Stimulated activated naive B cell treated with anti-CD40 and anti-IgM and Interleukin-4, amounts not matched to agents 10 μg/mL and 1 μg/mL and 100 μg/mL, for 72 hours (primary cell): ENCODE measurements around the gene GSK3B.
A peak's percentile ranks its signal among the peaks of the same experiment; 100 is the strongest.
"Not testable (repeated sequence)": the region's sequence is repeated elsewhere in the genome, so short reads cannot be mapped to it uniquely, and the experiment has no call there.

ENCODE experiments used
- ATAC-seq, 2 donors: fragments of 150-1000 bp; cut with Tn5 transposase; replicated peaks; 2 replicates each; pipeline ENCODE4 v1.10.0; 2021; ENCODE audit warnings: moderate library complexity in 1 of 2
- DNase-seq: peaks from one replicate; pipeline ENCODE4 v3.0.0; 2021
- H3K27ac Mint-ChIP-seq: one replicate; pipeline ENCODE4 v1.8.0; 2022; ENCODE audit warnings: mild to moderate bottlenecking, mixed read lengths
- H3K27me3 Mint-ChIP-seq, 2 donors: one replicate each; pipeline ENCODE4 v1.8.0; 2022; ENCODE audit warnings: mixed read lengths in 2 of 2
- H3K36me3 Mint-ChIP-seq, 2 donors: one replicate each; pipeline ENCODE4 v1.8.0; 2022; ENCODE audit warnings: mixed read lengths in 2 of 2, mild to moderate bottlenecking in 1 of 2
- H3K4me1 Mint-ChIP-seq, 2 donors: one replicate each; pipeline ENCODE4 v1.8.0; 2022; ENCODE audit warnings: mixed read lengths in 2 of 2, mild to moderate bottlenecking in 1 of 2
- H3K4me3 Mint-ChIP-seq, 2 donors: one replicate each; pipeline ENCODE4 v1.8.0; 2022; ENCODE audit warnings: mild to moderate bottlenecking in 2 of 2, mixed read lengths in 2 of 2, moderate library complexity in 1 of 2
- H3K9me3 Mint-ChIP-seq, 2 donors: one replicate each; pipeline ENCODE4 v1.8.0; 2022; ENCODE audit warnings: mixed read lengths in 2 of 2, mild to moderate bottlenecking in 1 of 2

The GSK3B gene

GRCh38 chr3:120031561-120031960 lies 62.7 kb downstream of the GSK3B start:
- no peak for ATAC-seq
- peaks cover 22 to 39% of the 10 kb centered on the region in 2 donors for H3K4me1 Mint-ChIP-seq

DNA sequence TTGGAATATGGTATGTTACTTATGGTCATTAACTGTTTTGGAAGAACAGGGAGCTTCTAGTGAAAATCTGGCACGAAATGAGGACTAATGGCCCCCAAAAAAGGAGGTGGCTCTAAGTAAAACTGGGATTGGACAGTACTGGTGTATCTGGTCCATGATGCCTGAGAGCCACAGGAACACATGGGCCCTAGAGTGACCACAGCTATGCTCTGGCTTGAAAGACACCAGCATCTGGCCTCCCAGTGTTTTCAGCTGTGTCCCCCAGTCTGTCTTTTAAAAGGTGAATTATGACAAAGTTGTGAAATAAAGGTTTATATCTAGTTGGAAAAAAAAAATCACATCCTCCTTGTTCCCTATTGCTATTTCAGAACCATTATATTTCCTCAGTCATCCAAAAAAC lies 64.5 kb downstream of the GSK3B start:
- no peak overlapping the region for H3K27ac Mint-ChIP-seq
- peaks cover 15 to 38% of the 10 kb centered on the region in 2 donors for H3K36me3 Mint-ChIP-seq
- H3K9me3 Mint-ChIP-seq: peaks cover 9 to 10% of the 10 kb centered on the region in 2 donors
- H3K4me1 Mint-ChIP-seq: peaks cover 31 to 54% of the 10 kb centered on the region in 2 donors
- no peaks in the 10 kb centered on the region for H3K27me3 Mint-ChIP-seq
- H3K4me3 Mint-ChIP-seq: no peak overlapping the region
- ATAC-seq (no peak), DNase-seq (no peak)

More at GRCh38 chr3:120031561-120031960, 62.7 kb downstream of the GSK3B start:
- Mint-ChIP-seq H3K27ac (no peak overlapping the region), H3K27me3 (no peaks in the 10 kb centered on the region), H3K36me3 (peaks cover 12 to 30% of the 10 kb centered on the region in 2 donors), H3K9me3 (peaks cover 9 to 10% of the 10 kb centered on the region in 2 donors), H3K4me3 (no peak overlapping the region)
- DNase-seq: no peak

GRCh38 chr3:120028271-120029047 lies 65.8 kb downstream of the GSK3B start:
- Mint-ChIP-seq H3K9me3 (peaks cover 2 to 4% of the 10 kb centered on the region in 2 donors), H3K36me3 (peaks cover 11 to 32% of the 10 kb centered on the region in 2 donors), H3K4me1 (peaks cover 31 to 54% of the 10 kb centered on the region in 2 donors), H3K27me3 (no peaks in the 10 kb centered on the region), H3K4me3 (no peak overlapping the region), H3K27ac (no peak overlapping the region)
- no peak for ATAC-seq
- no peak for DNase-seq

GRCh38 chr3:120027226-120027625 lies 67.0 kb downstream of the GSK3B start:
- ATAC-seq (no peak), DNase-seq (no peak)
- Mint-ChIP-seq H3K4me3 (no peak overlapping the region), H3K27ac (no peak overlapping the region), H3K36me3 (peaks cover 6 to 29% of the 10 kb centered on the region in 2 donors), H3K27me3 (no peaks in the 10 kb centered on the region), H3K9me3 (no peaks in the 10 kb centered on the region), H3K4me1 (peaks cover 38 to 65% of the 10 kb centered on the region in 2 donors)

DNA sequence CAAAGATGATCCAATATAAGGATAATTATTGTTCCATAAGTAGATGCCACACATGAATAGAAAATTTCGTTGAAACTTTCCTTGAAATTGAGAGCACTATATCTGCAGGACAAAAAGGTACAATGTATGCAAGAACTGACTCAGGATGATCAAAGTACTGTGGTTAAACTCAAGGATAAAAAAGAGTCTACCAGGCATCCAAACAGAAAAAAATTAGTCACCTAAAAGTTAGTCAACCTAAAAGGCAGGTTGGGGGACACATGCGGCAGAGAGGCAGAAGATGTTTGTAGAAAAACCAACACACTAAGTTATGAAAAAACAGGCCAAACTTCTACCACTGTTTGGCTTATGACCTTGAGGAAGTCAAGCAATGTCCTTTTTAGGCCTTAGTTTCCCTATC lies 68.7 kb downstream of the GSK3B start:
- H3K4me1 Mint-ChIP-seq: peaks cover 46 to 69% of the 10 kb centered on the region in 2 donors
- DNase-seq (no peak), ATAC-seq (no peak)
- no peaks in the 10 kb centered on the region for H3K27me3 Mint-ChIP-seq
- H3K36me3 Mint-ChIP-seq: peaks cover 13 to 33% of the 10 kb centered on the region in 2 donors
- no peaks in the 10 kb centered on the region for H3K9me3 Mint-ChIP-seq
- H3K4me3 Mint-ChIP-seq: no peak overlapping the region
- H3K27ac Mint-ChIP-seq: no peak overlapping the region

- H3K4me1 Mint-ChIP-seq: peaks cover 46 to 64% of the 10 kb centered on the region in 2 donors
- no peaks in the 10 kb centered on the region for H3K27me3 Mint-ChIP-seq
- no peaks in the 10 kb centered on the region for H3K9me3 Mint-ChIP-seq
- DNase-seq (no peak), ATAC-seq (no peak)
- peaks cover 13 to 34% of the 10 kb centered on the region in 2 donors for H3K36me3 Mint-ChIP-seq
- no peak overlapping the region for H3K4me3 Mint-ChIP-seq
- no peak overlapping the region for H3K27ac Mint-ChIP-seq
Observed at GRCh38 chr3:120024103-120024502, 70.1 kb downstream of the GSK3B start.

- Mint-ChIP-seq H3K4me1 (peaks cover 46 to 67% of the 10 kb centered on the region in 2 donors), H3K27ac (no peak overlapping the region), H3K4me3 (no peak overlapping the region), H3K36me3 (peaks cover 10 to 30% of the 10 kb centered on the region in 2 donors), H3K27me3 (no peaks in the 10 kb centered on the region), H3K9me3 (no peaks in the 10 kb centered on the region)
- DNase-seq (no peak), ATAC-seq (no peak)
Observed at GRCh38 chr3:120022729-120023128, 71.5 kb downstream of the GSK3B start.

GRCh38 chr3:120021523-120021922 lies 72.7 kb downstream of the GSK3B start:
- Mint-ChIP-seq H3K36me3 (peaks cover 10 to 29% of the 10 kb centered on the region in 2 donors), H3K9me3 (no peaks in the 10 kb centered on the region), H3K4me3 (no peak overlapping the region), H3K27me3 (no peaks in the 10 kb centered on the region), H3K4me1 (peaks cover 48 to 68% of the 10 kb centered on the region in 2 donors), H3K27ac (no peak overlapping the region)
- no peak for DNase-seq
- no peak for ATAC-seq

GRCh38 chr3:120018299-120018698 lies 75.9 kb downstream of the GSK3B start:
- no peaks in the 10 kb centered on the region for H3K9me3 Mint-ChIP-seq
- no peaks in the 10 kb centered on the region for H3K27me3 Mint-ChIP-seq
- ATAC-seq: no peak
- H3K27ac Mint-ChIP-seq: no peak overlapping the region
- no peak for DNase-seq
- no peak overlapping the region for H3K4me3 Mint-ChIP-seq
- H3K36me3 Mint-ChIP-seq: peaks cover 7 to 13% of the 10 kb centered on the region in 2 donors
- H3K4me1 Mint-ChIP-seq: peaks cover 46 to 58% of the 10 kb centered on the region in 2 donors

GRCh38 chr3:120017692-120018091 lies 76.6 kb downstream of the GSK3B start:
- H3K9me3 Mint-ChIP-seq: no peaks in the 10 kb centered on the region

GRCh38 chr3:120013481-120013880 lies 80.8 kb downstream of the GSK3B start:
- no peak for ATAC-seq
- no peak overlapping the region for H3K4me3 Mint-ChIP-seq
- peaks cover 0 to 16% of the 10 kb centered on the region in 2 donors for H3K36me3 Mint-ChIP-seq
- H3K9me3 Mint-ChIP-seq: no peaks in the 10 kb centered on the region
- H3K27ac Mint-ChIP-seq: no peak overlapping the region
- H3K27me3 Mint-ChIP-seq: no peaks in the 10 kb centered on the region
- peaks cover 27 to 44% of the 10 kb centered on the region in 2 donors for H3K4me1 Mint-ChIP-seq
- DNase-seq: no peak

More at GRCh38 chr3:120017692-120018091, 76.6 kb downstream of the GSK3B start:
- no peak overlapping the region for H3K4me3 Mint-ChIP-seq
- no peak overlapping the region for H3K27ac Mint-ChIP-seq
- H3K4me1 Mint-ChIP-seq: peaks cover 42 to 52% of the 10 kb centered on the region in 2 donors
- peak in 1 of 2 donors; percentile 14 for ATAC-seq
- H3K36me3 Mint-ChIP-seq: peaks cover 7 to 12% of the 10 kb centered on the region in 2 donors
- H3K27me3 Mint-ChIP-seq: no peaks in the 10 kb centered on the region
- no peak for DNase-seq

DNA sequence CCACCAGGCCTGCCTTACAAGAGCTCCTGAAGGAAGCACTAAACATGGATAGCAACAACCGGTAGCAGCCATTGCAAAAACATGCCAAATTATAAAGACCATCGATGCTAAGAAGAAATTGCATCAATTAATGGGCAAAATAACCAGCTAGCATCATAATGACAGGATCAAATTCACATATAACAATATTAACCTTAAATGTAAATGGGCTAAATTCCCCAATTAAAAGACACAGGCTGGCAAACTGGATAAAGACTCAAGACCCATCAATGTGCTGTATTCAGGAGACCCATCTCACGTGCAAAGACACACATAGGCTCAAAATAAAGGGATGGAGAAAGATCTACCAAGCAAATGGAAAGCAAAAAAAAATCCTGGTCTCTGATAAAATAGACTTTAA lies 88.5 kb downstream of the GSK3B start:
- not testable (repeated sequence) for H3K27me3 Mint-ChIP-seq, ATAC-seq, H3K4me3 Mint-ChIP-seq, DNase-seq, H3K27ac Mint-ChIP-seq
- peaks cover 13 to 51% of the 10 kb centered on the region in 2 donors for H3K36me3 Mint-ChIP-seq
- H3K4me1 Mint-ChIP-seq: peaks cover 27 to 49% of the 10 kb centered on the region in 2 donors
- H3K9me3 Mint-ChIP-seq: peaks cover 15 to 18% of the 10 kb centered on the region in 2 donors

DNA sequence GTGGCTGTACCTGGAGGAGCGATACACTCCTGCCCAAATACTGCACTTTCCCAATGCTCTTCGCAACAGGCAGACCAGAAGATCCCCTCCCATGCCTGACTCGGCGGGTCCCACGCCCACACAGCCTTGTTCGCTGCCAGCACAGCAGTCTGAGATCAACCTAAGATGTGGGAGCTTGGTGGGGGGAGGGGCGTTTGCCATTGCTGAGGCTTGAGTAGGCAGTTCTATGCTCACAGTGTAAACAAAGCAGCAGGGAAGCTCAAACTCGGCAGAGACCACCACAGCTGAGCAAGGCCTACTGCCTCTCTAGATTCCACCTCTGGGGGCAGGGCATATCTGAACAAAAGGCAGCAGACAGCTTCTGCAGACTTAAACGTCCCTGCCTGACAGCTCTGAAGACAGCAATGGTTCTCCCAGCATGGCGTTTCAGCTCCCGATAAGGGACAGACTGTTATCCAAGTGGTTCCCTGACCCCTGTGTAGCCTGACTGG lies 90.2 kb downstream of the GSK3B start:
- H3K4me3 Mint-ChIP-seq, ATAC-seq, DNase-seq: not testable (repeated sequence)

DNA sequence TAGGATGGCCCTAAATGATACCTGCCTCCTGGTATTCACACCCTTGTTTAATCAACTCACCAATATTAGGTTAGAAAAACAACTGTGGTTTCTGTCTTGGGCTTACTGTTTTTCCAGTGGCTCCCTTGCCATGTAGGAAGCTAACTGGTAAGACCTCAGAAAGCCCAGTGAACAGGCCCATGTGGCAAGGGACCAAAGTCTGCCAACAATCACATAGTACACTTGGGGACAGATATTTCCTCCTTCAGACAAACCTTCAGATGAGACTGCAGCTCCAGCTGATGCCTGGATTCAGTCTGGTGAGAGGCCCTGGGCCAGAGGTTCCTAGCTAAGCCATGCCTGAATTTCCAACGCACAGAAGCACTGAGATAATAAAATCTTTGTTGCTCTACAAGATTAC lies 96.1 kb downstream of the GSK3B start:
- H3K9me3 Mint-ChIP-seq: peaks cover 5 to 8% of the 10 kb centered on the region in 2 donors
- DNase-seq (no peak), ATAC-seq (no peak)
- H3K27ac Mint-ChIP-seq: no peak overlapping the region
- H3K36me3 Mint-ChIP-seq: peaks cover 27 to 51% of the 10 kb centered on the region in 2 donors
- no peak overlapping the region for H3K4me3 Mint-ChIP-seq
- H3K27me3 Mint-ChIP-seq: no peaks in the 10 kb centered on the region
- peaks cover 6 to 14% of the 10 kb centered on the region in 2 donors for H3K4me1 Mint-ChIP-seq

More for the DNA sequence above, 90.2 kb downstream of the GSK3B start:
- H3K27ac Mint-ChIP-seq, H3K27me3 Mint-ChIP-seq: not testable (repeated sequence)
- peaks cover 30 to 49% of the 10 kb centered on the region in 2 donors for H3K4me1 Mint-ChIP-seq
- peaks cover 24 to 59% of the 10 kb centered on the region in 2 donors for H3K36me3 Mint-ChIP-seq
- H3K9me3 Mint-ChIP-seq: peaks cover 18% of the 10 kb centered on the region in 2 donors

- H3K27ac Mint-ChIP-seq: no peak overlapping the region
- no peaks in the 10 kb centered on the region for H3K27me3 Mint-ChIP-seq
- peaks cover 0 to 4% of the 10 kb centered on the region in 2 donors for H3K9me3 Mint-ChIP-seq
- no peak overlapping the region for H3K4me3 Mint-ChIP-seq
- peaks cover 30 to 32% of the 10 kb centered on the region in 2 donors for H3K36me3 Mint-ChIP-seq
- peaks cover 11 to 28% of the 10 kb centered on the region in 2 donors for H3K4me1 Mint-ChIP-seq
- ATAC-seq (no peak), DNase-seq (no peak)
Observed at GRCh38 chr3:119990888-119991287, 103.4 kb downstream of the GSK3B start.
